DMS79 treated with DMSO at 0.1 percent for 48 hours (cell line): ENCODE data around the gene ECD.

ENCODE experiments used
- DNase-seq: peaks from one replicate; lab custom pipeline; 2025; lab: John Stamatoyannopoulos, UW

The ECD gene

GRCh38 chr10:73096449-73097304, 71.1 kb downstream of the ECD start, which contains the start of gene P4HA1:
Gene P4HA1 (minus strand): TSS chr10:73096866. CDS start chr10:73074883, 21,983 bp downstream.
- peak; percentile 70 for DNase-seq

- DNase-seq, result peak; percentile 6
Observed at GRCh38 chr10:73096041-73096448, 71.8 kb downstream of the ECD start.

- no peak for DNase-seq
Observed at GRCh38 chr10:73095481-73096021, 72.3 kb downstream of the ECD start.

- DNase-seq, result no peak
Observed at GRCh38 chr10:73094986-73095480, 72.8 kb downstream of the ECD start.

- no peak for DNase-seq
Observed at GRCh38 chr10:73093922-73094850, 73.6 kb downstream of the ECD start.

- no peak for DNase-seq
Observed at GRCh38 chr10:73092830-73093229, 75.0 kb downstream of the ECD start.

- no peak for DNase-seq
Observed at GRCh38 chr10:73088304-73088703, 79.5 kb downstream of the ECD start.

- DNase-seq, result no peak
Observed at GRCh38 chr10:73086816-73087215, 81.0 kb downstream of the ECD start.

- DNase-seq, result no peak
Observed at GRCh38 chr10:73084209-73084608, 83.6 kb downstream of the ECD start.
